HG03039 (cell line): ENCODE measurements around the gene SNX14.
A peak's percentile ranks its signal among the peaks of the same experiment; 100 is the strongest.
"Not testable (repeated sequence)": the region's sequence is repeated elsewhere in the genome, so short reads cannot be mapped to it uniquely, and the experiment has no call there.

Experiments used
- ATAC-seq: cut with Tn5 transposase; IDR thresholded peaks from one replicate; pipeline ENCODE4 v1.9.1; 2021; ENCODE audit warnings: mild to moderate bottlenecking, moderate library complexity; ENCODE audit not compliant: unreplicated experiment

SNX14 gene

GRCh38 chr6:85593438-85594196 lies at the start of gene SNX14:
SNX14 (minus strand) TSS chr6:85593858; CDS start chr6:85593718, 140 bp downstream.
- ATAC-seq: peak; percentile 91

GRCh38 chr6:85642774-85643536 lies 49.3 kb upstream of the SNX14 start, which contains the start of gene SYNCRIP:
SYNCRIP (minus strand) TSS chr6:85642886; CDS start chr6:85641439, 1,447 bp downstream.
- peak; percentile 72 for ATAC-seq

- no peak for ATAC-seq
Observed at GRCh38 chr6:85641897-85642773, 48.5 kb upstream of the SNX14 start.

GRCh38 chr6:85641522-85641896 lies 47.9 kb upstream of the SNX14 start:
- ATAC-seq: no peak

GRCh38 chr6:85640821-85641220 lies 47.2 kb upstream of the SNX14 start:
- ATAC-seq: no peak

GRCh38 chr6:85637579-85637978 lies 43.9 kb upstream of the SNX14 start:
- ATAC-seq: no peak

GRCh38 chr6:85632164-85632942 lies 38.7 kb upstream of the SNX14 start:
- ATAC-seq: no peak

GRCh38 chr6:85631117-85631516 lies 37.5 kb upstream of the SNX14 start:
- not testable (repeated sequence) for ATAC-seq

- ATAC-seq: no peak
Observed at GRCh38 chr6:85628353-85628752, 34.7 kb upstream of the SNX14 start.

GRCh38 chr6:85620308-85620707 lies 26.6 kb upstream of the SNX14 start:
- no peak for ATAC-seq

- no peak for ATAC-seq
Observed at GRCh38 chr6:85614780-85615179, 21.1 kb upstream of the SNX14 start.

GRCh38 chr6:85612690-85613474 lies 19.2 kb upstream of the SNX14 start:
- ATAC-seq: no peak

GRCh38 chr6:85610182-85610895 lies 16.7 kb upstream of the SNX14 start:
- ATAC-seq: no peak

- ATAC-seq: no peak
Observed at GRCh38 chr6:85602100-85602499, 8.4 kb upstream of the SNX14 start.

GRCh38 chr6:85600713-85601313 lies 7.2 kb upstream of the SNX14 start:
- no peak for ATAC-seq

GRCh38 chr6:85594197-85594930 lies 706 bp upstream of the SNX14 start:
- peak; percentile 9 for ATAC-seq

- ATAC-seq: no peak
Observed at GRCh38 chr6:85592033-85592432, 1.6 kb downstream of the SNX14 start.

GRCh38 chr6:85591207-85591606 lies 2.5 kb downstream of the SNX14 start:
- no peak for ATAC-seq
